Transverse colon (tissue), 4 donors: ENCODE measurements around the gene PROX1. TPM values are rescaled to one million over a fixed set of nuclear protein-coding genes. Genes with fewer than 3 reads are reported as not detected.

Experiments used
- DNase-seq: peaks from one replicate; pipeline ENCODE4 v3.0.0-alpha.2; 2019
- H3K27ac ChIP-seq, 4 donors: fragments of 200-600 bp; sonication (generic); 2 replicates each; pipeline ENCODE4 v1.5.1; 2016 to 2018; ENCODE audit warnings: inconsistent platforms in 4 of 4
- H3K27me3 ChIP-seq: fragments of 200-600 bp; sonication (generic); 2 replicates; pipeline ENCODE4 v1.5.1; 2017; ENCODE audit warnings: inconsistent platforms
- H3K36me3 ChIP-seq, 4 donors: fragments of 200-600 bp; sonication (generic); 2 replicates each; pipeline ENCODE4 v1.5.1; 2017 to 2019; ENCODE audit warnings: inconsistent platforms in 4 of 4
- H3K4me1 ChIP-seq, 4 donors: fragments of 200-600 bp; sonication (generic); 2 replicates each; pipeline ENCODE4 v1.5.1; 2017 to 2020; ENCODE audit warnings: inconsistent platforms in 4 of 4
- H3K4me3 ChIP-seq, 4 donors: fragments of 200-600 bp; sonication (generic); 1 replicate in 1 of 4; 2 replicates in 3 of 4; pipeline versions ENCODE4 v1.5.1 to v1.6.1; 2017 to 2019; ENCODE audit warnings: inconsistent platforms in 4 of 4
- H3K9me3 ChIP-seq, 2 donors: fragments of 200-600 bp; sonication (generic); 2 replicates each; pipeline ENCODE4 v1.5.1; 2017 to 2019; ENCODE audit warnings: inconsistent platforms in 2 of 2
- EP300 ChIP-seq: sonication (generic); formaldehyde crosslinking; IDR thresholded peaks from one replicate; pipeline ENCODE4 v1.6.1; 2017; ENCODE audit warnings: antibody characterized with exemption, low read depth
- POLR2A ChIP-seq: fragments of 450-650 bp; IDR thresholded peaks from one replicate; pipeline ENCODE4 v1.6.1; 2016; ENCODE audit warnings: antibody characterized with exemption, mild to moderate bottlenecking, moderate library complexity
- POLR2AphosphoS5 ChIP-seq, 3 donors: sonication (generic); formaldehyde crosslinking; IDR thresholded peaks; one replicate each; pipeline ENCODE4 v1.6.1; 2016; ENCODE audit warnings: antibody characterized with exemption in 3 of 3
- WGBS, 2 donors: methylation state at CpG; one replicate each; pipeline ENCODE4 v1.1.5; 2018; ENCODE audit warnings: low coverage in 1 of 2; 5-methylcytosine and 5-hydroxymethylcytosine counted together
- in situ Hi-C, 4 donors: fragments of 200-750 bp; cut with MboI; loops; one replicate each; pipeline versions ENCODE4 v1.15.0 to v1.15.1; 2017; ENCODE audit warnings: low sequenced_read_pairs in 3 of 4, low pct_ligation_motif_present in 1 of 4, low pct_unique_long_range_greater_than_20kb in 1 of 4
- intact Hi-C: fragments of 100-400 bp; cut with DNase I; formaldehyde crosslinking; loops from one replicate; pipeline ENCODE4 v1.15.1; 2023; ENCODE audit warnings: low total_unique reads
- total RNA-seq, 4 donors: library from RNA; depleted of rRNA; stranded (reverse); fragments of >200 nt; gene quantifications; one replicate each; pipeline ENCODE4 v1.1.0, GENCODE V29; 2016
- TF ChIP-seq, protein P1 (sequence below), 5 experiments: fragments of 200-600 bp in 3 of 5; fragments of 450-650 bp in 2 of 5; sonication (generic) in 3 of 5; IDR thresholded peaks; 1 replicate in 2 of 5; 2 replicates in 3 of 5; pipeline ENCODE4 v1.5.1; 2016 to 2017; ENCODE audit warnings: antibody characterized with exemption in 5 of 5, inconsistent platforms in 3 of 5, mild to moderate bottlenecking in 2 of 5, moderate library complexity in 1 of 5

Gene PROX1
- total RNA-seq, 4 donors from 2014 or later = 3.4 to 16.1 (median 8.0) TPM

DNA sequence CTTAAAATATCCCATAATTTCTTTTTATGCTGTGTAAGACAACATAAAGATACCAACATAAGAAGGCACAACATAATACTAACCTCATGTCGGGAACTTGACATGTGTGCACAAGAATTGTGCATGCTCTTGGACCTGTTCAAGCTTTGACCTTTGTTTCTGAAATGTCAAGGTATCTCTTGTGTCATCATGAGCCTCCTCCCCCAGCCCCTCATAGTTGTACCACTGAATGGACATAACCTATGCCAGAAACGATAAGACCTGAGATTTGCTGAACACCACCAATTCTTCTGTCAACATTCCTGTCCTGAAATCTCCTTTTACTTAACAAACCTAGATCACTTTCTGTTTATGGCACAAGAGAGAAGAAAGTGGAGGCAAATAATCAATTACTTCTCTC lies 29.4 kb upstream of the PROX1 start:
- in situ Hi-C loops = no loop called here
- 93 to 100% methylated on average over 2 of the region's 2 CpGs for WGBS, 2 donors

DNA sequence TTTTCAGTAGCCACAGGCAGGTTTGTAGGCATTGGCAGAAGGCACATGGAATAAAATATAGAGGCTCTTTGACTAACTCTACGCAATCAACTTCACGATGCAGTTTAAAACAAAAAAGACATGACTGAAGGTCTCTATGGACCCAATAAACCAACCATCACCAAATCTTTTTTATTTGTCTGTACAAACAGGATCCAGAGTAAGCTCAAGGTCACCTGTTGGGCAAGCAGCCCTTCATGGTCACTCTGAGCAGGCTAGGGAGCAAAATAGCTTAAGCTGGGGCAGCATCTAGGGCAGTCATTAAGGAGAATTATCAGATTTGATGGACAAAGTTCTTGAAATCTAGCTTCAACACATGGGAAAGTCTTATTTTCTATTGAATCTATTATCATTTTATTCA lies 26.8 kb upstream of the PROX1 start:
- no peaks in the 10 kb centered on the region for H3K4me1 ChIP-seq
- 93 to 100% methylated on average over 1 to 2 of the region's 2 CpGs for WGBS, 2 donors
- no peak overlapping the region for H3K4me3 ChIP-seq
- H3K27ac ChIP-seq = no peak overlapping the region
- H3K9me3 ChIP-seq = no peaks in the 10 kb centered on the region
- TF ChIP-seq POLR2A = no peak
- TF ChIP-seq, protein P1, sequence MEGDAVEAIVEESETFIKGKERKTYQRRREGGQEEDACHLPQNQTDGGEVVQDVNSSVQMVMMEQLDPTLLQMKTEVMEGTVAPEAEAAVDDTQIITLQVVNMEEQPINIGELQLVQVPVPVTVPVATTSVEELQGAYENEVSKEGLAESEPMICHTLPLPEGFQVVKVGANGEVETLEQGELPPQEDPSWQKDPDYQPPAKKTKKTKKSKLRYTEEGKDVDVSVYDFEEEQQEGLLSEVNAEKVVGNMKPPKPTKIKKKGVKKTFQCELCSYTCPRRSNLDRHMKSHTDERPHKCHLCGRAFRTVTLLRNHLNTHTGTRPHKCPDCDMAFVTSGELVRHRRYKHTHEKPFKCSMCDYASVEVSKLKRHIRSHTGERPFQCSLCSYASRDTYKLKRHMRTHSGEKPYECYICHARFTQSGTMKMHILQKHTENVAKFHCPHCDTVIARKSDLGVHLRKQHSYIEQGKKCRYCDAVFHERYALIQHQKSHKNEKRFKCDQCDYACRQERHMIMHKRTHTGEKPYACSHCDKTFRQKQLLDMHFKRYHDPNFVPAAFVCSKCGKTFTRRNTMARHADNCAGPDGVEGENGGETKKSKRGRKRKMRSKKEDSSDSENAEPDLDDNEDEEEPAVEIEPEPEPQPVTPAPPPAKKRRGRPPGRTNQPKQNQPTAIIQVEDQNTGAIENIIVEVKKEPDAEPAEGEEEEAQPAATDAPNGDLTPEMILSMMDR (IDR thresholded peaks at IDR 0.05) = no peak
- no peak for TF ChIP-seq POLR2AphosphoS5 (IDR thresholded peaks at IDR 0.05)
- TF ChIP-seq EP300 = no peak
- no peak for DNase-seq
- in situ Hi-C loops = no loop called here
- no peaks in the 10 kb centered on the region for H3K36me3 ChIP-seq
- peaks cover 4% of the 10 kb centered on the region for H3K27me3 ChIP-seq
- intact Hi-C loops = no loop called here

More for the DNA sequence above, 29.4 kb upstream of the PROX1 start:
- DNase-seq = no peak
- Histone ChIP-seq H3K27me3 (peaks cover 4% of the 10 kb centered on the region), H3K4me1 (no peaks in the 10 kb centered on the region), H3K4me3 (no peak overlapping the region), H3K9me3 (no peaks in the 10 kb centered on the region), H3K36me3 (no peaks in the 10 kb centered on the region), H3K27ac (no peak overlapping the region)
- no peak for TF ChIP-seq POLR2AphosphoS5 (IDR thresholded peaks at IDR 0.05)
- TF ChIP-seq POLR2A = no peak
- no peak for TF ChIP-seq EP300
- TF ChIP-seq, protein P1 (IDR thresholded peaks at IDR 0.05) = no peak
- intact Hi-C loops = no loop called here

DNA sequence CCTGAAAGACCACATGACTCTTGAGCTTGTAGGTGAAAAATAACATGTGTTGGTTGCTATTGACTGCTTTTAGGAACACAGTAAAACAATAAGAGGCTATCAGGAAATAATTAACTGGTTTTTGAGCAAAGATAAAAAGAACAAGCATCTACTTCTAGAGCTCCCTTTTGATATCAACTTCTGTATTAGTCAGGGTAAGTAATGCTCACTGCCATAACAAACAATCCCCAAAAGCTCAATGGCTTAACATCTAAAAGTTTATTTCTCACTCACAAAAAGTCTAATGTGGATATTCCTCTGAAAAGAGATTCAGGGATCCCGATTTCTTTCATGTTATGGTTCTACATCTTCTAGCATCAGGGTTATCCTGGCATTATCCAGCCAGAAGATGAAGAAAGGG lies 25.3 kb upstream of the PROX1 start:
- no peaks in the 10 kb centered on the region for H3K4me1 ChIP-seq
- H3K27ac ChIP-seq = no peak overlapping the region
- in situ Hi-C loops = no loop called here
- no peaks in the 10 kb centered on the region for H3K9me3 ChIP-seq
- no peak for DNase-seq
- TF ChIP-seq POLR2AphosphoS5 (IDR thresholded peaks at IDR 0.05) (no peak), POLR2A (no peak), EP300 (no peak)
- TF ChIP-seq, protein P1 (IDR thresholded peaks at IDR 0.05) = no peak
- intact Hi-C loops = no loop called here
- H3K27me3 ChIP-seq = peaks cover 4% of the 10 kb centered on the region
- 92 to 95% methylated on average over 1 of the region's 1 CpG for WGBS, 2 donors
- no peaks in the 10 kb centered on the region for H3K36me3 ChIP-seq
- no peak overlapping the region for H3K4me3 ChIP-seq

DNA sequence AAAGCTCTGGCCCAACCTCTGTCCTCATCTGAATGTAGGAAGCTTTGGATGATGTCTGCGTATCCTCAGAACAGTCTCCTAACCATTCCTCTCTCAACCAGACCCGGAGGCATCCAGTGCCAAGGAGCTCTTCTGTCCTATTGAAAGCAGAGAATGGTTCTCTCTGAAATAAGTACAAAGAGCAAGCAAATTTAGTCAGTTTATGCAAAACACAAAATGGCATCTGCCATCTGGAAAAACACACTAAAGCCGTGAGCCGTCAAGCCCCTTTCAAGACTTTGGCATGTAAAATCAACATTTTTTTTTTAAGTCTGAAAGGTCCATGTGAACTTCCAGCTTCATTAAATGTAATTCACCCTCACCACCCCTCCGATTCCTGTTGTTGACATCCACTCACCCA lies 21.7 kb upstream of the PROX1 start:
- H3K4me3 ChIP-seq = no peak overlapping the region
- DNase-seq = no peak
- TF ChIP-seq POLR2AphosphoS5 (IDR thresholded peaks at IDR 0.05) = no peak
- no peak for TF ChIP-seq POLR2A
- TF ChIP-seq, protein P1 (IDR thresholded peaks at IDR 0.05) = no peak
- TF ChIP-seq EP300 = no peak
- H3K4me1 ChIP-seq = no peaks in the 10 kb centered on the region
- 85 to 100% methylated on average over 5 of the region's 5 CpGs for WGBS, 2 donors
- no peaks in the 10 kb centered on the region for H3K9me3 ChIP-seq
- intact Hi-C loops = no loop called here
- H3K27me3 ChIP-seq = peaks cover 6% of the 10 kb centered on the region
- no peaks in the 10 kb centered on the region for H3K36me3 ChIP-seq
- no peak overlapping the region for H3K27ac ChIP-seq
- in situ Hi-C loops = no loop called here
